IPS-20b (cell line): ENCODE data around the gene PRRT1.

Source experiments
- H3K27ac ChIP-seq: one replicate; pipeline ENCODE4 v1.5.1; 2013; ENCODE audit warnings: low read length
- H3K27me3 ChIP-seq: 2 replicates; pipeline ENCODE4 v1.6.1; 2013; ENCODE audit warnings: mild to moderate bottlenecking, low read length, inconsistent platforms; ENCODE audit not compliant: insufficient read depth
- H3K36me3 ChIP-seq: 2 replicates; pipeline ENCODE4 v1.6.1; 2013; ENCODE audit warnings: low read depth, mild to moderate bottlenecking, inconsistent platforms, low read length, moderate library complexity; ENCODE audit not compliant: insufficient read depth
- H3K4me1 ChIP-seq: 2 replicates; pipeline ENCODE4 v1.6.1; 2013; ENCODE audit warnings: mild to moderate bottlenecking, control low read depth, inconsistent platforms, low read length, moderate library complexity; ENCODE audit not compliant: insufficient read depth
- H3K4me3 ChIP-seq: 2 replicates; pipeline ENCODE4 v1.5.1; 2013; ENCODE audit warnings: mild to moderate bottlenecking, low read length, inconsistent platforms
- H3K9ac ChIP-seq: 2 replicates; pipeline ENCODE4 v1.6.1; 2013; ENCODE audit warnings: low read depth, mild to moderate bottlenecking, inconsistent platforms, low read length, moderate library complexity
- H3K9me3 ChIP-seq: 2 replicates; pipeline ENCODE4 v1.6.1; 2013; ENCODE audit warnings: mild to moderate bottlenecking, low read depth, low read length, inconsistent platforms; ENCODE audit not compliant: insufficient read depth

PRRT1 gene

GRCh38 chr6:32168350-32168749 is 16.6 kb upstream of the PRRT1 start:
- Histone ChIP-seq H3K27me3 (no peaks in the 10 kb centered on the region), H3K36me3 (peaks cover 48% of the 10 kb centered on the region), H3K27ac (no peak overlapping the region), H3K4me3 (no peak overlapping the region), H3K9me3 (no peaks in the 10 kb centered on the region), H3K4me1 (no peaks in the 10 kb centered on the region), H3K9ac (no peak overlapping the region)

DNA sequence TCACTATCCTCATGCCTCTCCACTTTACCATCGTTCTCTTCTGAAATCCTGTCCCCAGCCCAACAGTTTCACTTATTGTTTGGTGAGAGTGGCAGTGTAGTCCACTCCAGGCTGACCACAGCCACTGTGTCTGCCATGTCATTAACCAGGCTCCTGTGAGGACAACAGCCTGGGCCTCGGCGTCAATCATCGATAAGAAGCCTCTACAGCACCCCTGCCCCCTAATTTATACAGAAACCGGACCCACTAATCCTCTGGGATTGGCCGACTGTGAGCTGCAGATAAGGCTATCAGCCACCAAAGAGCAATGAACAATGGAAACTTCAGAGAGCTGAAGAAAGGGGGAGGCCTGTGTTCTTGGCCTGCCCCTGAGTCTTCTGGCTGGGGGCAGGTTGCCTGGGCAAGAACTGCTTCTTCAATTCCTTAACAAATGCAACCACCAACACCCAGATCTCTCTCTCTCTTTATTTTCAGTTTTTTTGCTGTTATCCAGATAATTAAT is 16.1 kb upstream of the PRRT1 start:
- Histone ChIP-seq H3K4me1 (no peaks in the 10 kb centered on the region), H3K4me3 (no peak overlapping the region), H3K9me3 (no peaks in the 10 kb centered on the region), H3K36me3 (peaks cover 51% of the 10 kb centered on the region), H3K27me3 (no peaks in the 10 kb centered on the region), H3K27ac (no peak overlapping the region), H3K9ac (no peak overlapping the region)

- H3K4me3 ChIP-seq, result no peak overlapping the region
- no peaks in the 10 kb centered on the region for H3K4me1 ChIP-seq
- peaks cover 56% of the 10 kb centered on the region for H3K36me3 ChIP-seq
- H3K27me3 ChIP-seq, result no peaks in the 10 kb centered on the region
- H3K9me3 ChIP-seq, result no peaks in the 10 kb centered on the region
- H3K9ac ChIP-seq, result no peak overlapping the region
- no peak overlapping the region for H3K27ac ChIP-seq
Observed at GRCh38 chr6:32167154-32167760, 15.5 kb upstream of the PRRT1 start.

- Histone ChIP-seq H3K9me3 (no peaks in the 10 kb centered on the region), H3K4me1 (no peaks in the 10 kb centered on the region), H3K36me3 (peaks cover 55% of the 10 kb centered on the region), H3K9ac (no peak overlapping the region), H3K27ac (no peak overlapping the region), H3K4me3 (no peak overlapping the region), H3K27me3 (no peaks in the 10 kb centered on the region)
Observed at GRCh38 chr6:32166411-32167061, 14.8 kb upstream of the PRRT1 start.

DNA sequence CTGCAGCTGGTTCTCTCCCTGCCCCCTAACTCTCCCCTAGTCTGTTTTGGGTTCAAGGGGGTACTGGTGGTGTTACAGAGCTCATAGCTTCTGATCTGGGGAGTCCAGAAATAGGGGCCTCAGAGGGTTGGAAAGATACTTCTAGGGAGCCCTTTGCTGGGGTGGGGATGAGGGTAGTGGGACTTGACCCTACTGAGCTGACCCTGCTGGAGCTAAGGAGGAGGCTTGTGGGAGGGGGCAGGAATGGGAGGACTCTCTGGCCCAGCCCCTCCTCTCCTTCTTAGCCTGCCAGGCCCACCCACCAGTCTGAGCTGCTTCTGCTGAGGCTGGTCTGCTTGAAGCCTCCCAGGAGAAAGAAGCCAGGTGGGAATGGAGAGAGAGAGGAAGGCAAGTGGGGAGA is 12.6 kb upstream of the PRRT1 start, which contains the start of gene EGFL8:
TSS of gene EGFL8 (plus strand) at position 301 of the 400 bp plus-strand sequence. CDS start 1,571 bp downstream, outside the sequence.
- Histone ChIP-seq H3K27me3 (no peaks in the 10 kb centered on the region), H3K9ac (no peak within 1 kb of the TSS), H3K4me3 (no peak within 1 kb of the TSS), H3K36me3 (peaks cover 32% of the 10 kb centered on the region), H3K27ac (no peak within 1 kb of the TSS), H3K4me1 (no peaks in the 10 kb centered on the region), H3K9me3 (no peaks in the 10 kb centered on the region)

GRCh38 chr6:32163559-32164258 is 12.0 kb upstream of the PRRT1 start:
- H3K27me3 ChIP-seq, result no peaks in the 10 kb centered on the region
- H3K9me3 ChIP-seq, result no peaks in the 10 kb centered on the region
- peaks cover 30% of the 10 kb centered on the region for H3K36me3 ChIP-seq
- H3K4me3 ChIP-seq, result no peak overlapping the region
- no peak overlapping the region for H3K27ac ChIP-seq
- H3K4me1 ChIP-seq, result no peaks in the 10 kb centered on the region
- no peak overlapping the region for H3K9ac ChIP-seq

DNA sequence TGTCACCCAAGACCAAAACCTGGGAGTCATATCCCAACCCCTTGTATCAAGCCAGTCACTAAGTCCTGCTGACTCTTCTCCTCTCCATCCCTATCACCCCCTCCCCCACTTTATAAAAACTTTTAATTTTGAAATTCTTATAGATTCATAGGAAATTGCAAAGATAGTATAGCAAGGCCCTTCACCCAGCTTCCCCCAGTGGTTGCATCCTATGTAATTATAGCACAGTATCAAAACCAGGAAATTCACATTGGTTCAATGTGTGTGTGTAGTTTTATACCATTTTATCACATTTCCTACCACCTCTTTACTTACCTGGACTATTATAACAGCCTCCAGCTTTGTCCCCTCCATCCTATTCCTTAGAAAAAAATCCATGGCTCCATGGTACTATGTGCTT is 6.3 kb upstream of the PRRT1 start:
- H3K27me3 ChIP-seq, result peaks cover 2% of the 10 kb centered on the region; the same call in 1 of the 2 replicates
- no peak overlapping the region for H3K4me3 ChIP-seq
- H3K27ac ChIP-seq, result no peak overlapping the region
- peaks cover 39% of the 10 kb centered on the region for H3K36me3 ChIP-seq
- H3K4me1 ChIP-seq, result peaks cover 2% of the 10 kb centered on the region; the same call in 1 of the 2 replicates
- H3K9me3 ChIP-seq, result no peaks in the 10 kb centered on the region
- no peak overlapping the region for H3K9ac ChIP-seq

DNA sequence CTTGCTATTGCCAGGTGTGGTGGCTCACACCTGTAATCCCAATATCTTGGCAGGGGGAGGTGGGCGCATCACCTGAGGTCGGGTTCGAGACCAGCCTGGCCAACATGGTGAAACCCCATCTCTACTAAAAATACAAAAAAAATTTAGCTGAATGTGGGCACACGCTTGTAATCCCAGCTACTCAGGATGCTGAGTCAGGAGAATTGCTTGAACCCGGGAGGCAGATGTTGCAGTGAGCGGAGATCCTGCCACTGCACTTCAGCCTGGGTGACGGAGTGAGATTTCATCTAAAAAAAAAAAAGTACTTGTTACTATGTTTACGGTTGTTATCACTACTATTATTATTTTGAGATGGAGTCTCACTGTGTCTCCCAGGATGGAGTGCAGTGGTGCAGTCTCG is 5.2 kb upstream of the PRRT1 start:
- Histone ChIP-seq H3K27ac (no peak overlapping the region), H3K36me3 (peaks cover 32% of the 10 kb centered on the region), H3K9ac (no peak overlapping the region), H3K9me3 (no peaks in the 10 kb centered on the region), H3K4me1 (peaks cover 13% of the 10 kb centered on the region; the same call in 1 of the 2 replicates), H3K27me3 (peaks cover 14% of the 10 kb centered on the region), H3K4me3 (no peak overlapping the region)

GRCh38 chr6:32154514-32155161 is 2.9 kb upstream of the PRRT1 start:
- H3K36me3 ChIP-seq, result peaks cover 32% of the 10 kb centered on the region
- peaks cover 33% of the 10 kb centered on the region for H3K27me3 ChIP-seq
- H3K9me3 ChIP-seq, result no peaks in the 10 kb centered on the region
- peak overlapping the region; percentile 94 for H3K4me3 ChIP-seq
- H3K4me1 ChIP-seq, result peaks cover 18% of the 10 kb centered on the region
- H3K27ac ChIP-seq, result no peak overlapping the region
- H3K9ac ChIP-seq, result peak overlapping the region; percentile 92; the same call in 1 of the 2 replicates

DNA sequence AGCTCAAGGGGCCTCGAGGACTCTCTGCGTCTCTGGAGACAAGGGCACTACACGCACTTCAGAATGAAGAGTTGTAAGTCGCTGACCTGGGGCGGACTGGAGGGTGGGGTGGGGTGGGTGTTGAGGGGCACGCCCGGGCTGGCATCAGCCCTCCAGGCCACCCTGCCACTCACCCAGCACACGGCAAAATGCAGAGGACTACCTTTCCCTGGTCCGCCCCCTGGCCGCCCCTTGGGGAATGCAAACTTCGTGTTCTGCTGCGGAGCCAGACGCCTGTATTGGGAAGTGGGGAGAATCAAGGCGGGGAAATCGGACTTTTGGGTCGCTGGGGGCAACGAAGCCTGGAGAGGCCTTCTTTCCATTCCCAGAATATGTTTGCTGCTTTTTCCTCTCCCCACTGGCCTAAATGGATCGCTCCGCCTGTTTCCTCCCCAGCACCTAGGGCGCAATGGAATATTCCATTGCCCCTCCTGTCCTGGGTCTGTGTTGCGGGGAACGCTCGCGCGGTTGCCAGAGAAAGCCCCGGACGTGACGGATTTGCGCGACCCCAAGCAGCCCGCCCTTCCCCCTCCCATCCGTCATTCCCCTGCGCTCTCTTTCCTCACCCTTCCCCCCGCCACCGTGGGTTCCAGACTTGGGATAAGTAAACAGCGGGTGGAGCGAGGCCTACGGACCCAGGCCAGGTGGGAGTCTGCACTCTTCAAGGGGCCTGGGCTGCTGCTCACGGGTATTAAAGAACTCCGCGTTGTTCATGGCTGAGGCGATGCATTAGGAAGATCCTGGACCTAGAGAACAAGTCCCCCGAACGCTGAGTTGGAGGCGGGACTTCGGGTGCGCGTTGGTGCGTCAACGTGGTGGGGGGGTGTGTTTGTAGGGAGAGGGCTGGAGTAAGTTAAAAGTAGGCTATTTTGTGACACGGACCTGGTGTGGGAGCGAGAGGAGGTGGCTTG is 2.1 kb upstream of the PRRT1 start, which contains the start of gene PPT2:
TSS of gene PPT2 (plus strand) at position 578 of the 950 bp plus-strand sequence. CDS start 454 bp downstream, outside the sequence.
- Histone ChIP-seq H3K4me1 (peaks cover 18% of the 10 kb centered on the region), H3K36me3 (peaks cover 30% of the 10 kb centered on the region), H3K27ac (peak within 1 kb of the TSS; percentile 2), H3K4me3 (peak within 1 kb of the TSS; percentile 94), H3K9me3 (no peaks in the 10 kb centered on the region), H3K27me3 (peaks cover 35% of the 10 kb centered on the region), H3K9ac (peak within 1 kb of the TSS; percentile 92)
